Stomach (tissue), 9 donors: ENCODE measurements around the gene NPTX1. TPM values are rescaled to one million over a fixed set of nuclear protein-coding genes. Genes with fewer than 3 reads are reported as not detected.

ENCODE experiments used
- DNase-seq, 2 donors: peaks; one replicate each; pipeline versions ENCODE4 v3.0.0 to v3.0.0-alpha.2; 2013 to 2019
- H3K27ac ChIP-seq, 5 donors: fragments of 200-600 bp in 4 of 5; sonication (generic) in 4 of 5; one replicate each; pipeline ENCODE4 v1.5.1; 2013 to 2019; ENCODE audit warnings: mild to moderate bottlenecking in 1 of 5, moderate library complexity in 1 of 5
- H3K27me3 ChIP-seq, 3 donors: fragments of 200-600 bp; sonication (generic); one replicate each; pipeline ENCODE4 v1.5.1; 2017 to 2019; ENCODE audit warnings: mixed run types in 1 of 3
- H3K36me3 ChIP-seq, 4 donors: fragments of 200-600 bp; sonication (generic); 1 replicate in 3 of 4; 2 replicates in 1 of 4; pipeline ENCODE4 v1.5.1; 2016 to 2019
- H3K4me1 ChIP-seq, 4 donors: fragments of 200-600 bp; sonication (generic); one replicate each; pipeline ENCODE4 v1.5.1; 2016 to 2019
- H3K4me3 ChIP-seq, 4 donors: fragments of 200-600 bp; sonication (generic) in 3 of 4; one replicate each; pipeline ENCODE4 v1.5.1; 2016 to 2019; ENCODE audit warnings: mild to moderate bottlenecking in 1 of 4
- H3K9me3 ChIP-seq, 4 donors: fragments of 200-600 bp; sonication (generic); one replicate each; pipeline ENCODE4 v1.5.1; 2016 to 2019
- CTCF ChIP-seq, 7 experiments: fragments of 450-650 bp in 4 of 7; fragments of 200-600 bp in 3 of 7; sonication (generic) in 3 of 7; IDR thresholded peaks; one replicate each; pipeline ENCODE4 v1.5.1; 2016 to 2019; ENCODE audit warnings: antibody characterized with exemption in 7 of 7, control low read depth in 2 of 7, mild to moderate bottlenecking in 1 of 7
- EP300 ChIP-seq: sonication (generic); formaldehyde crosslinking; IDR thresholded peaks from one replicate; pipeline ENCODE4 v1.6.1; 2017; ENCODE audit warnings: antibody characterized with exemption
- POLR2A ChIP-seq, 4 donors: fragments of 450-650 bp; IDR thresholded peaks; one replicate each; pipeline ENCODE4 v1.6.1; 2016; ENCODE audit warnings: antibody characterized with exemption in 4 of 4, control low read depth in 2 of 4, mild to moderate bottlenecking in 1 of 4, moderate library complexity in 1 of 4
- POLR2AphosphoS5 ChIP-seq, 3 donors: sonication (generic); formaldehyde crosslinking; IDR thresholded peaks; one replicate each; pipeline ENCODE4 v1.6.1; 2016; ENCODE audit warnings: antibody characterized with exemption in 3 of 3
- WGBS, 5 donors: extraction: QIAGEN DNeasy Blood & Tissue Kit in 3 of 5; methylation state at CpG; one replicate each; pipeline versions ENCODE4 v1.1.5 to v1.1.7; 2013 to 2018; 5-methylcytosine and 5-hydroxymethylcytosine counted together
- intact Hi-C: fragments of 100-400 bp; cut with DNase I; formaldehyde crosslinking; loops from one replicate; pipeline ENCODE4 v1.15.1; 2023; ENCODE audit warnings: low total_unique reads
- polyA plus RNA-seq, 3 donors: library from polyadenylated mRNA; stranded (reverse); fragments of 200-250 nt; gene quantifications; one replicate each; pipeline ENCODE4 v1.2.3, GENCODE V29; 2013
- total RNA-seq, 5 donors: library from RNA; depleted of rRNA; stranded (reverse); fragments of >200 nt; gene quantifications; one replicate each; pipeline versions ENCODE4 v1.1.0 to v1.2.3, GENCODE V29; 2014 to 2016
- donor health status: healthy with polysubstance abuse.
- donor health status: Bipolar disorder and iron deficiency.
- donor health status: healthy.

NPTX1 gene
- total and polyA plus RNA-seq, 8 donors: 0.31 to 9.3 (median 2.0) TPM; not detected in 1

GRCh38 chr17:80487511-80487910 is 11.1 kb upstream of the NPTX1 start:
- DNase-seq: no peak
- Histone ChIP-seq H3K36me3 (no peaks in the 10 kb centered on the region), H3K27ac (no peak overlapping the region), H3K27me3 (peaks cover 0 to 80% (median 37%) of the 10 kb centered on the region in 3 donors), H3K4me1 (no peaks in the 10 kb centered on the region), H3K9me3 (peaks cover 2 to 13% (median 11%) of the 10 kb centered on the region in 4 donors), H3K4me3 (no peak overlapping the region)
- WGBS, 5 donors: 45 to 54% (median 49%) methylated on average over 5 to 7 of the region's 7 CpGs
- intact Hi-C loops: no loop called here
- TF ChIP-seq EP300 (no peak), CTCF (IDR thresholded peaks at IDR 0.05) (no peak), POLR2A (IDR thresholded peaks at IDR 0.05) (no peak), POLR2AphosphoS5 (IDR thresholded peaks at IDR 0.05) (no peak)

DNA sequence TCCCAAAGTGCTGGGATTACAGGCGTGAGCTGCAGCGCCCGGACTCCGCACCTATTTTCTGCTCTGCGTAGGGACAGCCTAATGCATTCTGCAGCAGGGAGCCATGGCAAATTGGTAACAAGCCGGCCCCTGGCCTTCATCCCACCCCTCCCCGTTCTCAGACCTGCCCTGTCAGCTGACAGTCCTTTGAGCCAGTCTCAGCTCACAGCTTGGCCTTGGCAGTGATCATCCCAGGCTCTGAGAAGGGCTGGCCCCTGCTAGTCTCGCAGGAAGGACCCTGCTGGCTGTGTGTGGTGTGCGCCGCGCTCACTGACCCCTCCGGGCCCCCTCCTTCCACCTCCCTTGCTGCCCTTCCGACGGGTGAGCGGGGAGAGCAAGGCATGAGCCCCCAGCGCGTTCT is 10.3 kb upstream of the NPTX1 start:
- no peak for TF ChIP-seq POLR2A (IDR thresholded peaks at IDR 0.05)
- TF ChIP-seq POLR2AphosphoS5 (IDR thresholded peaks at IDR 0.05): no peak
- no peak for TF ChIP-seq EP300
- no peak for TF ChIP-seq CTCF (IDR thresholded peaks at IDR 0.05)

DNA sequence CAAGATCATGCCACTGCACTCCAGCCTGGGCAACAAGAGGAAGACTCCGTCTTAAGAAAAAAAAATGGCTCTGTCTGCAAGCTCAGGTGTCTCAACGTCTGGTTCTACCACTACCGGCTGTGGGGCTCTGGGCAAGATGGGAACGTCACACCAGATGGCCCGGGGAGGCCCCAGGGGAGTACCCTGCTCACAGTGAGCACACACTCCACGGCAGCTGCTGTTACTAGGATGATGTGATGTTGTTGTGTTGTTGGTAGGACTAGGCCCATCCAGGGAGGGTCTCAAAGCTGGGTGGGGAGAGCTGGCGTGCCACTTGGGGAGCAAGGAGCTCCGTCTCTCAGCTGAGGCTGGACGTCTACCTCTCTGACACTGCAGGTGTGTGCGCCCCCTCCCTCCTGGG is 9.4 kb upstream of the NPTX1 start:
- DNase-seq: peak in 1 of 2 donors; percentile 50
- whole genome bisulfite sequencing, 5 donors: 60 to 80% (median 73%) methylated on average over 9 to 10 of the region's 10 CpGs
- intact Hi-C loops: no loop called here
- TF ChIP-seq CTCF (IDR thresholded peaks at IDR 0.05): no peak
- TF ChIP-seq EP300: no peak
- TF ChIP-seq POLR2AphosphoS5 (IDR thresholded peaks at IDR 0.05): no peak
- TF ChIP-seq POLR2A (IDR thresholded peaks at IDR 0.05): no peak
- Histone ChIP-seq H3K27me3 (peaks cover 0 to 80% (median 44%) of the 10 kb centered on the region in 3 donors), H3K36me3 (no peaks in the 10 kb centered on the region), H3K4me1 (peaks cover 0 to 6% (median 5%) of the 10 kb centered on the region in 4 donors), H3K9me3 (peaks cover 2 to 13% (median 11%) of the 10 kb centered on the region in 4 donors), H3K27ac (no peak overlapping the region), H3K4me3 (no peak overlapping the region)

More for the DNA sequence above, 10.3 kb upstream of the NPTX1 start:
- Histone ChIP-seq H3K9me3 (peaks cover 2 to 13% (median 11%) of the 10 kb centered on the region in 4 donors), H3K4me3 (no peak overlapping the region), H3K36me3 (no peaks in the 10 kb centered on the region), H3K27me3 (peaks cover 0 to 80% (median 44%) of the 10 kb centered on the region in 3 donors), H3K4me1 (peaks cover 0 to 2% (median under 1%) of the 10 kb centered on the region in 4 donors), H3K27ac (no peak overlapping the region)
- DNase-seq: no peak
- intact Hi-C loops: no loop called here
- WGBS, 5 donors: 29 to 46% (median 35%) methylated on average over 15 to 17 of the region's 17 CpGs

- no peak overlapping the region for H3K27ac ChIP-seq
- H3K36me3 ChIP-seq: no peaks in the 10 kb centered on the region
- peaks cover 10 to 98% (median 72%) of the 10 kb centered on the region in 3 donors for H3K27me3 ChIP-seq
- intact Hi-C loops: no loop called here
- DNase-seq: no peak
- 56 to 63% (median 59%) methylated on average over 16 of the region's 16 CpGs for WGBS, 5 donors
- H3K4me3 ChIP-seq: no peak overlapping the region
- peaks cover 2 to 12% (median 11%) of the 10 kb centered on the region in 4 donors for H3K9me3 ChIP-seq
- TF ChIP-seq EP300: no peak
- no peak for TF ChIP-seq CTCF (IDR thresholded peaks at IDR 0.05)
- no peak for TF ChIP-seq POLR2A (IDR thresholded peaks at IDR 0.05)
- no peak for TF ChIP-seq POLR2AphosphoS5 (IDR thresholded peaks at IDR 0.05)
- peaks cover 10 to 21% (median 18%) of the 10 kb centered on the region in 4 donors for H3K4me1 ChIP-seq
Measured at GRCh38 chr17:80482555-80483308, 6.3 kb upstream of the NPTX1 start.
